Tibial nerve (tissue), 3 donors: ENCODE data around the gene ELOA.

Experiments
- POLR2A ChIP-seq, 2 donors: fragments of 450-650 bp; IDR thresholded peaks; one replicate each; pipeline ENCODE4 v1.6.1; 2017; ENCODE audit warnings: antibody characterized with exemption in 2 of 2, mild to moderate bottlenecking in 2 of 2, moderate library complexity in 2 of 2
- TF ChIP-seq, protein P1 (sequence below), 5 experiments: fragments of 200-600 bp in 3 of 5; fragments of 450-650 bp in 2 of 5; sonication (generic) in 3 of 5; IDR thresholded peaks; one replicate each; pipeline ENCODE4 v1.5.1; 2016 to 2019; ENCODE audit warnings: antibody characterized with exemption in 5 of 5, mild to moderate bottlenecking in 3 of 5, moderate library complexity in 2 of 5

DNA sequence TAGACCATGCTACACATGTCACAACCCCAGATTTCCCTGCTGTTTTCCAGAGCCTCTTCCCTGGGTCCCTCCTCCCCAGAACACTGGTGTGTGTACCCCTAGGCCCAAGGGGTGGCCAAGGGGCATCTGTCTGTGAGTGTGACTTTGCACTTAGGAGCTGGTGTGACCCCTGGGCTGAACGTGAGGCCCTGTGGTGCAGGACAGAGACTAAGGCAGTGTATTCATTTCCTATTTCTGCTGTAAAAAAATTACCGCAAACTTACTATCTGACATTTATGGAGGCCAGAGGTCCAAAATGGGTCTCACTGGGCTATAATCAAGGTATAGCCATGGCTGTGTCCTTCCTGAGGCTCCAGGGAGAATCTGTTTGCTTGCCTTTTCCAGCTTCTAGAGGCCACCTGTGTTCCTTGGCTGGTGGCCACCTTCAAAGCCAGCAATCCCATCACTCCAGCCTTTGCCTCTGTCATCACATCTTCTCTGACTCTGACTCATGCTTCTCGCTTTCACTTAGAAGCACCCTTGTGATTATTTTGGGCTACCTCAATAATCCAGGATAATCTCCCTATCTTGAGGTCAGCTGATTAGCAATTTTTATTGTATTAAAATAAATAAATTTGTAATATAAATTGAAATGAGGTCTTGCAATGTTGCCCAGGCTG lies 24.0 kb upstream of the ELOA start:
- TF ChIP-seq, protein P1, sequence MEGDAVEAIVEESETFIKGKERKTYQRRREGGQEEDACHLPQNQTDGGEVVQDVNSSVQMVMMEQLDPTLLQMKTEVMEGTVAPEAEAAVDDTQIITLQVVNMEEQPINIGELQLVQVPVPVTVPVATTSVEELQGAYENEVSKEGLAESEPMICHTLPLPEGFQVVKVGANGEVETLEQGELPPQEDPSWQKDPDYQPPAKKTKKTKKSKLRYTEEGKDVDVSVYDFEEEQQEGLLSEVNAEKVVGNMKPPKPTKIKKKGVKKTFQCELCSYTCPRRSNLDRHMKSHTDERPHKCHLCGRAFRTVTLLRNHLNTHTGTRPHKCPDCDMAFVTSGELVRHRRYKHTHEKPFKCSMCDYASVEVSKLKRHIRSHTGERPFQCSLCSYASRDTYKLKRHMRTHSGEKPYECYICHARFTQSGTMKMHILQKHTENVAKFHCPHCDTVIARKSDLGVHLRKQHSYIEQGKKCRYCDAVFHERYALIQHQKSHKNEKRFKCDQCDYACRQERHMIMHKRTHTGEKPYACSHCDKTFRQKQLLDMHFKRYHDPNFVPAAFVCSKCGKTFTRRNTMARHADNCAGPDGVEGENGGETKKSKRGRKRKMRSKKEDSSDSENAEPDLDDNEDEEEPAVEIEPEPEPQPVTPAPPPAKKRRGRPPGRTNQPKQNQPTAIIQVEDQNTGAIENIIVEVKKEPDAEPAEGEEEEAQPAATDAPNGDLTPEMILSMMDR (IDR thresholded peaks at IDR 0.05), result no peak
- no peak for TF ChIP-seq POLR2A (IDR thresholded peaks at IDR 0.05)
